ENCODE measurements around the gene WDR64. TPM values are rescaled to one million over a fixed set of nuclear protein-coding genes. Genes with fewer than 3 reads are reported as not detected.
"Not testable (repeated sequence)": the region's sequence is repeated elsewhere in the genome, so short reads cannot be mapped to it uniquely, and the experiment has no call there.

Gene WDR64
- total RNA-seq, 1 experiment from 2014 or later: not detected

DNA sequence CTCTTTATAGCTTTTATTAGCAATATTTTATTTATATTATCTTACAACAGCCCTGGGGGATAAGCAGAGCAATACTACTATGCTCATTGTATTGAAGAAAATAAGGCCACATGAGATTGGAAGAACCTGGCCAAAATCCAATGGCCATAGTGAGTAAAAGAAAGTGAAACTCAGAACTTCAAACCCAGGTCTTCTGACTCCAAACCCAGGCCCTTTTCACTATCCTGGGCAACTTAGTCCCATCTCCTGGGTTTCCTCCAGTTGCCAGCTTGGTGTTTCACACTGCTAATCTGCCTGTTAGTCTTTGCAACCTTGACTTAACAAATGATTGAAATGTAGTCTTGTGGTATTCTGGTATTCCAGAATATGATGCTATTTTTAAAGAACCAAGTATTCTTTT, 173.5 kb downstream of the WDR64 start:
- no peak for TF ChIP-seq EZH2 (IDR thresholded peaks at IDR 0.05; ENCODE audit: borderline replicate concordance, low read depth, low read length, poor library complexity, severe bottlenecking)
- TF ChIP-seq, protein P1, sequence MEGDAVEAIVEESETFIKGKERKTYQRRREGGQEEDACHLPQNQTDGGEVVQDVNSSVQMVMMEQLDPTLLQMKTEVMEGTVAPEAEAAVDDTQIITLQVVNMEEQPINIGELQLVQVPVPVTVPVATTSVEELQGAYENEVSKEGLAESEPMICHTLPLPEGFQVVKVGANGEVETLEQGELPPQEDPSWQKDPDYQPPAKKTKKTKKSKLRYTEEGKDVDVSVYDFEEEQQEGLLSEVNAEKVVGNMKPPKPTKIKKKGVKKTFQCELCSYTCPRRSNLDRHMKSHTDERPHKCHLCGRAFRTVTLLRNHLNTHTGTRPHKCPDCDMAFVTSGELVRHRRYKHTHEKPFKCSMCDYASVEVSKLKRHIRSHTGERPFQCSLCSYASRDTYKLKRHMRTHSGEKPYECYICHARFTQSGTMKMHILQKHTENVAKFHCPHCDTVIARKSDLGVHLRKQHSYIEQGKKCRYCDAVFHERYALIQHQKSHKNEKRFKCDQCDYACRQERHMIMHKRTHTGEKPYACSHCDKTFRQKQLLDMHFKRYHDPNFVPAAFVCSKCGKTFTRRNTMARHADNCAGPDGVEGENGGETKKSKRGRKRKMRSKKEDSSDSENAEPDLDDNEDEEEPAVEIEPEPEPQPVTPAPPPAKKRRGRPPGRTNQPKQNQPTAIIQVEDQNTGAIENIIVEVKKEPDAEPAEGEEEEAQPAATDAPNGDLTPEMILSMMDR (conservative IDR thresholded peaks at IDR 0.05; ENCODE audit: low read depth, low read length): no peak

GRCh38 chr1:241826613-241827012, 174.5 kb downstream of the WDR64 start:
- H3K36me3 ChIP-seq (ENCODE audit: insufficient read depth, low read length, poor library complexity, severe bottlenecking); H3K27me3 ChIP-seq (replicated peaks; ENCODE audit: insufficient read depth, low read depth, low read length, poor library complexity); BruUV-seq (replicated peaks); POLR2A ChIA-PET (ENCODE audit: low non-redundant PET); CTCF ChIA-PET; H3K27ac ChIP-seq (ENCODE audit: low read depth, low read length, poor library complexity, severe bottlenecking); H3K4me1 ChIP-seq (ENCODE audit: insufficient read depth, low read length, poor library complexity, severe bottlenecking); H3K9me3 ChIP-seq (ENCODE audit: low read depth, low read length, poor library complexity, severe bottlenecking); intact Hi-C loops (cut with micrococcal nuclease; ENCODE audit: unreplicated experiment); H3K4me3 ChIP-seq (ENCODE audit: low read depth, low read length, poor library complexity, severe bottlenecking); DNase-seq (ENCODE audit: low spot score): not testable (repeated sequence)

More for the DNA sequence above, 173.5 kb downstream of the WDR64 start:
- no peaks in the 10 kb centered on the region for H3K27me3 ChIP-seq (replicated peaks; ENCODE audit: insufficient read depth, low read depth, low read length, poor library complexity)
- POLR2A ChIA-PET (ENCODE audit: low non-redundant PET): no interaction called here
- no TSS peak for BruUV-seq (replicated peaks)
- CTCF ChIA-PET: no interaction called here
- DNase-seq (ENCODE audit: low spot score): no peak
- H3K9me3 ChIP-seq (ENCODE audit: low read depth, low read length, poor library complexity, severe bottlenecking): no peaks in the 10 kb centered on the region
- no peaks in the 10 kb centered on the region for H3K4me1 ChIP-seq (ENCODE audit: insufficient read depth, low read length, poor library complexity, severe bottlenecking)
- H3K27ac ChIP-seq (ENCODE audit: low read depth, low read length, poor library complexity, severe bottlenecking): no peak overlapping the region
- intact Hi-C loops (cut with micrococcal nuclease; ENCODE audit: unreplicated experiment): no loop called here
- no peak overlapping the region for H3K4me3 ChIP-seq (ENCODE audit: low read depth, low read length, poor library complexity, severe bottlenecking)
- no peaks in the 10 kb centered on the region for H3K36me3 ChIP-seq (ENCODE audit: insufficient read depth, low read length, poor library complexity, severe bottlenecking)

DNA sequence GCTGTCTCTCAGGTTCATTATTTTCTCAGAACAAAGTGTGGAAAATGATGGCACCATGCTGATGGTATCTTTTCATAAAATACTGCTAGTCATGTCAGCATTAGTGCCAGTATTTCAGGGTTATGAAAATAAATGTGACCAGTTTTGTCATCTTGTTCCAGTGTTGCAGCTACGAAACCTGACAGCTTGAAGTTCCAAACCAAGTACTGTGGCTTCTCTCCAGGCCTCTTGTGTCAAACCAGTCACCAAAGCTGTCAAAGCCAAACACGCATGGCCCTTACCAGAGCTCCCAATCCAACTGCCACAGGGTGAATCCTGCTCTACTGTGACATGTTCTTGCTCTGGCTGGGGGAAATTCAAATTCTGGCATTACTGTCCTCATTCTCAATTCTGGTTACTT, 175.2 kb downstream of the WDR64 start:
- CTCF ChIA-PET: no interaction called here
- H3K27me3 ChIP-seq (replicated peaks; ENCODE audit: insufficient read depth, low read depth, low read length, poor library complexity): no peaks in the 10 kb centered on the region
- TF ChIP-seq, protein P1 (conservative IDR thresholded peaks at IDR 0.05; ENCODE audit: low read depth, low read length): no peak
- no peak for TF ChIP-seq EZH2 (IDR thresholded peaks at IDR 0.05; ENCODE audit: borderline replicate concordance, low read depth, low read length, poor library complexity, severe bottlenecking)

DNA sequence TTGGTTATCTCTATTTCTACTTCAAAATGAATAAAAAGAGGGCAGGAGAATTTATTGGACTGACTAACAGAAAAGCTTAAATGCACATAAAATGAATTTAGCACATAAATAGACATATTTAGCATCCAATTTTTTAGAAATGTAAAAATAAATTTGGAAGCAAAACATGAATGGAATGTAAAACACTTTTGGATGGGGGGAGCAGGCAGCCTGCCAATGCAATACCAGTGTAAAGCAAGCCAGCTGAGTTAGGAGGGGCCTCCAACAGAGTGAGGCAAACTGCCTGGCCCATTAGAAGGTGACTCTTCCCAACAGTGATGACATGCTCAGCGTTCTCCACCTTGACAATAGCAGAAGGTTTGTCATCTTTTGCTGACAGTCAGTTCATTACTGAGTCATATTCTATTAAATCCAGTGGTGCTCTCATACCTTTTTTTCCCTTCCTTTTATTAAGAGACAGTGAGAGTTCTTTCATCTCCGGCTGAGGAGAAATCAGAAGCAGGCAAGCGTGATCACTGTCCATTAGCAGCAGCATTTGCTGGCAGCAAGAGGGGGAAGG, 176.5 kb downstream of the WDR64 start:
- TF ChIP-seq, protein P1 (conservative IDR thresholded peaks at IDR 0.05; ENCODE audit: low read depth, low read length): no peak
- TF ChIP-seq EZH2 (IDR thresholded peaks at IDR 0.05; ENCODE audit: borderline replicate concordance, low read depth, low read length, poor library complexity, severe bottlenecking): no peak
- BruUV-seq (replicated peaks): no TSS peak
- Histone ChIP-seq H3K4me1 (ENCODE audit: insufficient read depth, low read length, poor library complexity, severe bottlenecking) (no peaks in the 10 kb centered on the region), H3K36me3 (ENCODE audit: insufficient read depth, low read length, poor library complexity, severe bottlenecking) (no peaks in the 10 kb centered on the region), H3K27ac (ENCODE audit: low read depth, low read length, poor library complexity, severe bottlenecking) (no peak overlapping the region), H3K4me3 (ENCODE audit: low read depth, low read length, poor library complexity, severe bottlenecking) (no peak overlapping the region), H3K9me3 (ENCODE audit: low read depth, low read length, poor library complexity, severe bottlenecking) (no peaks in the 10 kb centered on the region), H3K27me3 (replicated peaks; ENCODE audit: insufficient read depth, low read depth, low read length, poor library complexity) (no peaks in the 10 kb centered on the region)
- intact Hi-C loops (cut with micrococcal nuclease; ENCODE audit: unreplicated experiment): no loop called here
- no peak for DNase-seq (ENCODE audit: low spot score)
- ChIA-PET POLR2A (ENCODE audit: low non-redundant PET) (no interaction called here), CTCF (no interaction called here)

More for the DNA sequence above, 175.2 kb downstream of the WDR64 start:
- intact Hi-C loops (cut with micrococcal nuclease; ENCODE audit: unreplicated experiment): no loop called here
- Histone ChIP-seq H3K36me3 (ENCODE audit: insufficient read depth, low read length, poor library complexity, severe bottlenecking) (no peaks in the 10 kb centered on the region), H3K27ac (ENCODE audit: low read depth, low read length, poor library complexity, severe bottlenecking) (no peak overlapping the region), H3K4me3 (ENCODE audit: low read depth, low read length, poor library complexity, severe bottlenecking) (no peak overlapping the region), H3K9me3 (ENCODE audit: low read depth, low read length, poor library complexity, severe bottlenecking) (no peaks in the 10 kb centered on the region), H3K4me1 (ENCODE audit: insufficient read depth, low read length, poor library complexity, severe bottlenecking) (no peaks in the 10 kb centered on the region)
- DNase-seq (ENCODE audit: low spot score): no peak
- POLR2A ChIA-PET (ENCODE audit: low non-redundant PET): no interaction called here
- BruUV-seq (replicated peaks): no TSS peak

Measured in A673 (cell line).